Cardiac septum (tissue), 1 donor: ENCODE measurements around the gene PTX3. TPM values are rescaled to one million over a fixed set of nuclear protein-coding genes. Genes with fewer than 3 reads are reported as not detected.

Source experiments
- DNase-seq: peaks from one replicate; pipeline ENCODE4 v3.0.0-alpha.2; 2020; ENCODE audit warnings: low spot score
- intact Hi-C: fragments of 100-400 bp; cut with DNase I; formaldehyde crosslinking; loops from one replicate; pipeline ENCODE4 v1.14.0; 2022
- long read RNA-seq: library from polyadenylated mRNA; unstranded; transcript quantifications from one replicate; pipeline ENCODE4 v2.0.0, GENCODE V29; 2021
- total RNA-seq: library from RNA; stranded (reverse); fragmentation: NEBNext Ultra II Directional; extraction: Animal tissue kit (Norgen Biotek cat#: 25700); gene quantifications from one replicate; pipeline ENCODE4 v1.2.1, GENCODE V29; 2021
- donor health status: DM: no; HTN: no; CAD: no.

Gene PTX3
- total RNA-seq = 2.2 TPM
- long read RNA-seq, partial matches to known transcripts = 0 of 1 reads
- long read RNA-seq, other reads (novel, unspliced or antisense) = 0 of 1 reads

GRCh38 chr3:157436583-157437291 lies at the start of gene PTX3:
Gene PTX3 (plus strand): TSS chr3:157436850. CDS start chr3:157436934, 84 bp downstream.
- DNase-seq = no peak
- intact Hi-C loops = no loop called here

GRCh38 chr3:157387708-157388435 lies 48.8 kb upstream of the PTX3 start:
- DNase-seq = no peak
- intact Hi-C loops = no loop called here

GRCh38 chr3:157388976-157389375 lies 47.7 kb upstream of the PTX3 start:
- intact Hi-C loops = no loop called here
- DNase-seq = no peak

- intact Hi-C loops = no loop called here
- no peak for DNase-seq
Observed at GRCh38 chr3:157390713-157391515, 45.7 kb upstream of the PTX3 start.

- intact Hi-C loops = no loop called here
- DNase-seq = no peak
Observed at GRCh38 chr3:157392104-157392503, 44.5 kb upstream of the PTX3 start.

GRCh38 chr3:157393113-157393512 lies 43.5 kb upstream of the PTX3 start:
- intact Hi-C loops = no loop called here
- no peak for DNase-seq

GRCh38 chr3:157394411-157394810 lies 42.2 kb upstream of the PTX3 start:
- intact Hi-C loops = no loop called here
- no peak for DNase-seq

- intact Hi-C loops = no loop called here
- no peak for DNase-seq
Observed at GRCh38 chr3:157398598-157398997, 38.1 kb upstream of the PTX3 start.

GRCh38 chr3:157404381-157404780 lies 32.3 kb upstream of the PTX3 start:
- intact Hi-C loops = no loop called here
- no peak for DNase-seq

- intact Hi-C loops = no loop called here
- DNase-seq = no peak
Observed at GRCh38 chr3:157405457-157405856, 31.2 kb upstream of the PTX3 start.

- no peak for DNase-seq
Observed at GRCh38 chr3:157406394-157406793, 30.3 kb upstream of the PTX3 start.

GRCh38 chr3:157407769-157408168 lies 28.9 kb upstream of the PTX3 start:
- DNase-seq = no peak
- intact Hi-C loops = no loop called here

More at GRCh38 chr3:157406394-157406793, 30.3 kb upstream of the PTX3 start:
- intact Hi-C loops = no loop called here

GRCh38 chr3:157408499-157409149 lies 28.0 kb upstream of the PTX3 start:
- intact Hi-C loops = no loop called here
- no peak for DNase-seq

GRCh38 chr3:157409516-157409915 lies 27.1 kb upstream of the PTX3 start:
- intact Hi-C loops = no loop called here
- no peak for DNase-seq

- intact Hi-C loops = no loop called here
- DNase-seq = no peak
Observed at GRCh38 chr3:157410945-157411344, 25.7 kb upstream of the PTX3 start.

- DNase-seq = no peak
- intact Hi-C loops = no loop called here
Observed at GRCh38 chr3:157412323-157412855, 24.3 kb upstream of the PTX3 start.

GRCh38 chr3:157414861-157415260 lies 21.8 kb upstream of the PTX3 start:
- no peak for DNase-seq

GRCh38 chr3:157416347-157417087 lies 20.1 kb upstream of the PTX3 start:
- intact Hi-C loops = no loop called here
- no peak for DNase-seq

More at GRCh38 chr3:157414861-157415260, 21.8 kb upstream of the PTX3 start:
- intact Hi-C loops = no loop called here

- no peak for DNase-seq
- intact Hi-C loops = no loop called here
Observed at GRCh38 chr3:157417247-157417646, 19.4 kb upstream of the PTX3 start.
